ENCODE measurements around the gene NDC80.

Gene NDC80

DNA sequence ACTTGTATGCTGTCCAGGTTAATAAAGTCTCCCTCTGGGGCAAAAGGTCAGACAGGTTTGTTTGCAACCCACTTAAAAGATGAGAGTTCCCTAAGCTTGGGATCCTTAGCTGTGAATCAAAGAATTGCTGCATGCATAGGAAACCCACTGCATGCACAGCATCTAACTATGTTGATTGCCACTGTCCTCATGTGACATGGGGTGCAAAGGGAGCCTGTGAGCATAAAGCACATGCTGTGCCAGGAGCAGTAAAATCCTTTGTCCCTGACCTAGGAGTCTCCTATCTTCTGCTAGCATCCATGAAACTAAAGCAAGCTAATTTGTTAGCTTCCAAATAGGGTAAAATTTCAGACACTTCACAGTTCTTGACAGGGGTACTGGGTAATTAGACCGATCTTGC lies 13.8 kb upstream of the NDC80 start:
- no peak for DNase-seq (ENCODE audit: low read depth in 3 of 3)

DNA sequence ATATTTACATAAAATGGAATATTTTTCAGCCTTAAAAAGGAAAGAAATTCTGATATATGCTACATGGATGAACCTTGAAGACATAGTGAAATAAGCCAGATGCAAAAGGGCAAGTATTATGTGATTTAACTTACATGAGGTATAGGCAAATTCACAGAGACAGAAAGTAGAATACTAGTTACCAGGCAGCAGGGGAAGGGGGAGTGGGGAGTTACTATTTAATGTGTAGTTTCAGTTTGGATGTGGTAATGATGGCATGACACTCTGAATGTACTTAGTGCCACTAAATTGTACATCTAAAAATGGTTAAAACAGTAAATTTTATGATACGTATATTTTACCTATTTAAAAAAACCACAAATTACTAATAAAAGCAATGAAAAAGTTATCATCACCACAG lies 12.1 kb upstream of the NDC80 start:
- no peak for DNase-seq (ENCODE audit: low read depth in 3 of 3)

DNA sequence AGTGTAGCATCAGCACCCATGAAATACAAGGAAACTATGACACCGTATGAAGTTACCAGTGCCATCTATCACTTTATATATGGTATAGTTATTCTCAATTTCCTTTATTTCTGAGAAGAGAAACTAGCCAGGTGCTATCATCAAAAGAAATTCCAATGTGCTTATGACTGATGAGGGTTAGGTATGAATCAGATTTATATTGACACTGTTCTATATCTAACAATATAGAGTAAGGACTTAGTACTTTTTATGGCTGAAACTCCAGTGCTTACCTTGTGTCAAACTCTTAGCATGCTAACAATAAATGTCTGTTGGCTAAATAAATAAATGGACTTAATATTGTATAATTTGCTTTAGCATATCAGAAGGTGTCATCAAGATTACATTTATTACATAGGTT lies 7.0 kb upstream of the NDC80 start:
- no peak for DNase-seq (ENCODE audit: low read depth in 3 of 3)

DNA sequence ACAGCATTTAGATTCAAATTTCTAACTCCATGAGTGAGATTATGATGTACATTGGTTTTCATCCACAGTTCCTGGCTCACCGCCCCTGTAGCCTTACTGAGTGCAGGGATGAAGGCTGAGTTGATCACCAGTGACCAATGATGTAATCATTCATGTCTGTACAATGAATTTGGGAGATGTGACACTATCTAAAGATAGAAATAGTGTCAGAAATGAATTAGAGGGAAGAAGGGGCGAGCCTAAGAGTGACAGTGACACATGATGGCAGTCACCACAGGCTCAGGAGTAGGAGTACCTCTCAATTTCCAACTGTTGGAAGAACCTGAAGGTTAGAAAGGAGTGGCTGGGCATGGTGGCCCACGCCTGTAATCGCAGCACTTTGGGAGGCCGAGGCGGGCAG lies 3.2 kb upstream of the NDC80 start:
- no peak for DNase-seq (ENCODE audit: low read depth in 3 of 3)

GRCh38 chr18:2568605-2569004 lies 2.8 kb upstream of the NDC80 start:
- no peak for DNase-seq (ENCODE audit: low read depth in 3 of 3)

- DNase-seq (ENCODE audit: low read depth in 3 of 3) = no peak
Measured at GRCh38 chr18:2569338-2570207, 1.8 kb upstream of the NDC80 start.

- peak; percentile 16 to 52 (median 19) for DNase-seq (ENCODE audit: low read depth in 3 of 3)
Measured at GRCh38 chr18:2570772-2571199, 571 bp upstream of the NDC80 start.

DNA sequence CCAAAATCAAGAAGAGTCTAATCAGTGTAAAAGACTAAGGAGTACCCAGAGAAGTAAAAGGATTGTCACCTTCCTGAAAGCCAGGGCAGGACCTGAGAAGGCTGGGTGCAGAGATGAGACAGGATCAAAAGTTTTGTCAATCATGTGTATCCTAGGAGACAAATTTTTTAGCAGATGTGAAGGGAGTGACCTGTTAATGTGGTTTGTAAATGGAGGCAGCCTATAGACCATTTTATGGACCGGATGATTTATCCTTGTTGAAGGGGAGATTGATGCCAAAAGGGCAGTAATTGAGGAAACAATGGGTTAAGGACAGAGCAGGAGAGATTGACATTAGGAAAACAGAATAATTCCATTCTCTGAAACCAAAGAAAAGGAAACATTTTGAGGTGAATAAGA lies 813 bp downstream of the NDC80 start:
- DNase-seq (ENCODE audit: low read depth in 3 of 3) = no peak

- no peak for DNase-seq (ENCODE audit: low read depth in 3 of 3)
Measured at GRCh38 chr18:2572892-2573291, 1.5 kb downstream of the NDC80 start.

- no peak for DNase-seq (ENCODE audit: low read depth in 3 of 3)
Measured at GRCh38 chr18:2573408-2573807, 2.1 kb downstream of the NDC80 start.

- no peak for DNase-seq (ENCODE audit: low read depth in 3 of 3)
Measured at GRCh38 chr18:2587788-2588187, 16.4 kb downstream of the NDC80 start.

DNA sequence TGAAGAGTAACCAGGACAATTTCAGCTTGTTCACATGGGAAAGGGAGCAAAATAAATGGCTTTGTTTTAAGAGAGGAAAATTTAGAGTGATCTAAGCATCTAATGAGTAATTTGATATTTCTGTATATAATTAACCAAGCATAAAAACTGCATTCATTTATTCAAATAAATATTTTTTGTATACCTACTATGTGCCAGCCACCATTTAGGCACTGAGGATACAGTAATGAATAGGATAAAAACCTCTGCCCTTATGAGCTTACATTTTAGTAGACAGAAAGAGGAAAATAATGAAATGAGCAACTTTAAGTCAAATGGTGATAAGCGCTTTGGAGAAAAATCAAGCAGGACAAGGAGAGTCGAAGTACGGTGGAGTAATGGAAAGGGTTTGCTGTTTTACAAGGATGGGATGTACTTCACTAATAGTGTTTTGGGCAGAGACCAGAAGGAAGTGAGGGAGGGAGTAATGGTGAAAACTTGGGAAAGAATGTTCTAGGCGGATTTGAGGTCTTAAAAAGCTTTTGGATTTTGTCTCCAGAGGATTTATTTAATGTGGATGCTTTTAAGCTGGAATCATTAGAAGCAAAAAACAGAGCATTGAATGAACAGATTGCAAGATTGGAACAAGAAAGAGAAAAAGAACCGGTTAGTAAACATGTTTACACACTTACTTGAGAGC lies 17.4 kb downstream of the NDC80 start:
- no peak for DNase-seq (ENCODE audit: low read depth in 3 of 3)

GRCh38 chr18:2589345-2590068 lies 18.1 kb downstream of the NDC80 start:
- no peak for DNase-seq (ENCODE audit: low read depth in 3 of 3)

DNA sequence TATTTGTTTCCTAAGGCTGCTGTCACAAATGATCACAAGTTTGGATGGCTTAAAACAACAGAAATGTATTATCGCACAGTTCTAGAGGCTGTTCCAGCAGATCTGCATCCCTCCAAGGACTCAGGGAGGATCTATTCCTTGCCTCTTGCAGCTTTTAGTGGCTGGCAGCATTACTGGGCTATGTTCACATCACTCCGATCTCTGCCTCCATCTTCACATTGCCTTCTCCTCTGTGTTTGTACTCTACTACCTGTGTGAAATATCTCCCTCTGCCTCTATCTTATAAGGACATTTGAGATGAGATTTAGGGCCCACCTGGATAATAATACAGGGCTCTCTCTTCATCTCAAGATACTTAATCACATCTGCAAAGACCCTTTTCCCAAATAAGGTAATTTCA lies 18.9 kb downstream of the NDC80 start:
- no peak for DNase-seq (ENCODE audit: low read depth in 3 of 3)

DNA sequence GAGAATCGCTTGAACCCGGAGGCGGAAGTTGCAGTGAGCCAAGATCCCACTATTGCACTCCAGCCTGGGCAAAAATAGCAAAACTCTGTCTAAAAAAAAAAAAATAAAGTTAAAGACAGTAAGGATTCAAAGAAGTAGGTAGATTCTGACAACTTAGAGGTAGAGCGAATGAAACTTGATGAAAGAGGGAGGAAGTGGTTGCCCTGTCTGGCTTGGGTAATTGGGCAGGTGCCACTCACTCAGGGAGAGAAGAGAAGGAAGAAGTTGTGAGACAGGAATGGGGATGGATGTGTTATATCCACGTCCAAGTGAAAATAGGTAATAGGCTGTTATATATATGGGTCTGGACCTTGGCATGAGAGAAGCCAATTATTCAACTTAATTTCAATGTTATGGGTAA lies 26.3 kb downstream of the NDC80 start:
- DNase-seq (ENCODE audit: low read depth in 3 of 3) = no peak

DNA sequence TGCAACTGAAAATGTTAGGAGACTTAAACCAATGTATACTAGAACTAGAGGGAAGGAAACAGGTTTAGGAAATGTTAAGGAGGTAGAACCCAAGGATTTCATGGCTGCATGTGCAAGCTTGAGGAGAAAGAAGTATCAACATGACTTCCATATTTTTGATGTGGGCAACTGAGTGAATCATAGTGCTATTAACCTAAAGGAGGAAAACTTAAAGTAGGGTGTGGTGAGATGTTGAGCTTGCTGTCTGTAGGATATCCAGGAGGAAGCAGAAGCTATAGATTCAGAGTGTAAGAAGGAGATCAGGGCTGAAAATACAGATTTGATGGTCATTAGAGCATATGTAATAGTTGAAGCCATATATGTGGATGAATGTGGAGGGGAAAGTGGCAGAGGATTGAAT lies 31.5 kb downstream of the NDC80 start:
- DNase-seq (ENCODE audit: low read depth in 3 of 3) = no peak

DNA sequence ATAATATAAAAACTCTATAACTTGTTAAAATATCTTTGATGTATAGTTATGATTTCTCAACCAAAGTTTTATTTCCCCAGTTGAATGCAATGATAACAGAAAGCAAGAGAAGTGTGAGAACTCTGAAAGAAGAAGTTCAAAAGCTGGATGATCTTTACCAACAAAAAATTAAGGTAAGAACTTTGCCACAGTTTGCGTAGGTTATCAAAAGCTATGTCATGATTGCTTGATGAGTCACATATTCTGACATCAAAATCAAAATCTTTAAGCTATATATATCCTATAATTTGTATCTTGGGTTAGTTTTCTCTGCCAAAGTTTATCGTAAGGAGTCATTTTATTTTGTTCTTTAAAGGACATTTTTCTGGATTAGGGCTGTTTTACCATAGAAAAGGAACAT lies 35.0 kb downstream of the NDC80 start:
- DNase-seq (ENCODE audit: low read depth in 3 of 3) = no peak

DNA sequence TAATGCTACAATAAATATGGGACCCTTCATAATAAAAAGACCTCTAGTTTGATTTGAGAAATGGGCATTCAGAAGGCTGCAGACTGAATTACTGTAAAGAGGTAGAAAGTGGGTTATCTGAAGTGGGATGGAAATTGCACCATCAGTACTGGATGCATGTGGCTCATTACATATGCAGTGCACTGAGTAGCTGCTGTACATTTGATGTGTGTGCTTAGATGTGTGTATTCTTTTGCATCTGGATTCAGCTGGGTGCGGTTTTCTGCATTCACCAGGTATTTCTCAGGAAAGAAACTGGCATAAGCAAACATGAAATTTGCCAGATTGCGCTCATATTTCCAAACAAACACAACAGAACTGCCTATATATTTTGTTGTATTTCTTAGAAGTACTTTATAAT lies 38.2 kb downstream of the NDC80 start:
- DNase-seq (ENCODE audit: low read depth in 3 of 3) = no peak

DNA sequence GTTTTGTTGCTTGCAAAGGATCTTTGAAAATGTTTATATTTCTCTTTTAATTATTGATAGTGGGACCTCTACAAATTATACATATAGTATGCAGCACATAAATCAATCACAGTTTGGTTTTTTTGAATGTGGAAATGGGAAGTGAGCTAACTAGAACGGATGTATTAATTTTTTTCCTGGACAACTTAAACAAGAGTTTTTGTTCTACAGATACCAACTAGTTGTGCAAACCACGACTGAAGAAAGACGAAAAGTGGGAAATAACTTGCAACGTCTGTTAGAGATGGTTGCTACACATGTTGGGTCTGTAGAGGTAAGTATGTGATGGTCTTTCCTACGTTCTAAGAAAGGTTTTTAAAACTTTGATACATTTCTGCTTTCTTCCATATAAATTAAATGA lies 39.2 kb downstream of the NDC80 start:
- DNase-seq (ENCODE audit: low read depth in 3 of 3) = no peak

DNA sequence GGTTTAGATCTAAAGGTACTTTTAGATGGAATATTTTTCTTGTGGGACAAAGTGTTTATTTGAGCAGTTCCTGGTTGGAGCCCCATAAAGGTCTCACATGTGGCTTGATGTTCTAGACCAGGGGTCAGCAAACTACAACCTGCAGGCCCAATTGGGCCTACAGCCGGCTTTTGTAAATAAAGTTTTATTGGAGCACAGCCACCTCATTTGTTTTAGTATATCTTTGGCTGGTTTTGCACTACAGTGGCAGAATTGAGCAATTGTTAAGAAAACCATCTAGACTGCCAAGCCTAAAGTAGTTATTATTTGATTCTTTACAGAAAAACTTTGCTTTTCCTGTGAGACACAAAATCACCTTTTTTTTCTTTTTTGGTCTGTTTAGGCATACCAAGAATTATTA lies 41.6 kb downstream of the NDC80 start:
- DNase-seq (ENCODE audit: low read depth in 3 of 3) = no peak

DNA sequence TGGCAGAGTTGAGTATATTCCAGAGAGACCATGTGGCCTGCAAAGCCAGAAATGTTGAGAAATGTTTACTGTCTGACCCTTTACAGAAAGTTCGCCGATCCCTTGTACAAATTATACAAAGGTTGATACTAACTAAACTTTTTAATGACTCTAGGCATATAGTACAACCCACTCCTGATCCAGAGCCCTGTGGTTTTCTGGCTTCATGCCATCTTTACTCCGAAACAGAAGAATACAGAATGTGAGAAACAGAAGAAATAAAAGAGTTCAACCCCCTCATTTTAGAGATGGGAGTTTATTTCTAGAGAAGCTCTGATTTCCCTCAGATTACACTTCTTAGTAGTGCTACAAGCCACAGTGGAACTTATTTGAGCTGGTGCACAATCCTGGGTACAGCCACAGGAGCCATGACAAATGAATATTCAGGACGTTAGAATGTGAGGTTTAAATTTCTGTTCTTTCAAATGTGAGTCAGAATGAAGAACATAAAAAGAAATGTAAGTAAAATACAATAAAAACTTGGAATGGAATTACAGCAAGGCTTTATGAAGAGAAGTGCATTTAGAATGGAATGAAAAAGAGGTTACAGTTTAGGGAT lies 46.1 kb downstream of the NDC80 start:
- DNase-seq (ENCODE audit: low read depth in 3 of 3) = no peak

- no peak for DNase-seq (ENCODE audit: low read depth in 3 of 3)
Measured at GRCh38 chr18:2618009-2618408, 46.7 kb downstream of the NDC80 start.

All from stimulated activated CD4-positive, alpha-beta T cell treated with anti-CD3 and anti-CD28 coated beads, TNF-alpha, amount 100 ng/mL, for 24 hours (primary cell).